ENCODE results near the gene EIF3L.

The EIF3L gene

GRCh38 chr22:37855462-37855861 lies 6.2 kb downstream of the EIF3L start:
- no peak for DNase-seq

- no peak for DNase-seq
Observed at GRCh38 chr22:37860796-37861421, 11.7 kb downstream of the EIF3L start.

- DNase-seq = no peak
Observed at GRCh38 chr22:37862570-37863325, 13.5 kb downstream of the EIF3L start.

- DNase-seq = no peak
Observed at GRCh38 chr22:37865510-37865909, 16.3 kb downstream of the EIF3L start.

- no peak for DNase-seq
Observed at GRCh38 chr22:37870273-37870672, 21.1 kb downstream of the EIF3L start.

GRCh38 chr22:37880668-37881440 lies 31.6 kb downstream of the EIF3L start:
- DNase-seq = no peak

GRCh38 chr22:37884420-37884819 lies 35.2 kb downstream of the EIF3L start:
- no peak for DNase-seq

- no peak for DNase-seq
Observed at GRCh38 chr22:37887584-37888378, 38.6 kb downstream of the EIF3L start.

GRCh38 chr22:37891926-37892325 lies 42.7 kb downstream of the EIF3L start:
- DNase-seq = no peak

GRCh38 chr22:37892566-37893335 lies 43.5 kb downstream of the EIF3L start:
- DNase-seq = no peak

GRCh38 chr22:37893583-37893983 lies 44.4 kb downstream of the EIF3L start:
- no peak for DNase-seq

GRCh38 chr22:37894939-37895670 lies 45.9 kb downstream of the EIF3L start:
- DNase-seq = no peak

- no peak for DNase-seq
Observed at GRCh38 chr22:37896181-37896592, 47.0 kb downstream of the EIF3L start.

GRCh38 chr22:37896939-37897338 lies 47.7 kb downstream of the EIF3L start:
- no peak for DNase-seq

GRCh38 chr22:37897807-37898206 lies 48.6 kb downstream of the EIF3L start:
- no peak for DNase-seq

- DNase-seq = no peak
Observed at GRCh38 chr22:37898441-37899181, 49.4 kb downstream of the EIF3L start.

GRCh38 chr22:37904572-37905533 lies 55.6 kb downstream of the EIF3L start:
- no peak for DNase-seq

GRCh38 chr22:37905534-37906363 lies 56.5 kb downstream of the EIF3L start, which contains the start of gene MICALL1:
TSS of gene MICALL1 (plus strand) at chr22:37906297. CDS start at chr22:37906423, 126 bp downstream.
- peak; percentile 79 for DNase-seq

Measured in activated CD4-positive, CD25-positive, alpha-beta regulatory T cell treated with anti-CD3 and anti-CD28 coated beads, Interleukin-2, amount 50 U/mL, for 72 hours (primary cell).